Stimulated activated CD8-positive, alpha-beta memory T cell treated with anti-CD3 and anti-CD28 coated beads, Interleukin-15, amount 100 ng/mL, for 48 hours (primary cell): ENCODE data around the gene ITIH5.

ENCODE experiments used
- DNase-seq, 2 donors: peaks; one replicate each; pipeline ENCODE4 v3.0.0-alpha.2; 2020; ENCODE audit warnings: low read depth in 2 of 2

The ITIH5 gene

GRCh38 chr10:7626283-7626682 is 40.5 kb downstream of the ITIH5 start:
- no peak for DNase-seq

- no peak for DNase-seq
Measured at GRCh38 chr10:7625836-7626235, 40.9 kb downstream of the ITIH5 start.

GRCh38 chr10:7625009-7625408 is 41.8 kb downstream of the ITIH5 start:
- DNase-seq, result no peak

- DNase-seq, result no peak
Measured at GRCh38 chr10:7622969-7623368, 43.8 kb downstream of the ITIH5 start.

GRCh38 chr10:7618461-7618860 is 48.3 kb downstream of the ITIH5 start:
- no peak for DNase-seq

- DNase-seq, result no peak
Measured at GRCh38 chr10:7611909-7612308, 54.9 kb downstream of the ITIH5 start.

- no peak for DNase-seq
Measured at GRCh38 chr10:7610651-7611389, 55.9 kb downstream of the ITIH5 start.

- DNase-seq, result no peak
Measured at GRCh38 chr10:7610026-7610425, 56.7 kb downstream of the ITIH5 start.

- DNase-seq, result no peak
Measured at GRCh38 chr10:7609556-7609955, 57.2 kb downstream of the ITIH5 start.

- DNase-seq, result no peak
Measured at GRCh38 chr10:7608001-7608400, 58.8 kb downstream of the ITIH5 start.

- no peak for DNase-seq
Measured at GRCh38 chr10:7606951-7607404, 59.8 kb downstream of the ITIH5 start.

- no peak for DNase-seq
Measured at GRCh38 chr10:7605565-7606295, 61.0 kb downstream of the ITIH5 start.

- no peak for DNase-seq
Measured at GRCh38 chr10:7601023-7601656, 65.6 kb downstream of the ITIH5 start.

- DNase-seq, result no peak
Measured at GRCh38 chr10:7598771-7599170, 68.0 kb downstream of the ITIH5 start.

GRCh38 chr10:7596356-7596755 is 70.4 kb downstream of the ITIH5 start:
- DNase-seq, result no peak

- no peak for DNase-seq
Measured at GRCh38 chr10:7593905-7594304, 72.9 kb downstream of the ITIH5 start.

GRCh38 chr10:7593063-7593462 is 73.7 kb downstream of the ITIH5 start:
- no peak for DNase-seq

GRCh38 chr10:7592627-7593026 is 74.1 kb downstream of the ITIH5 start:
- no peak for DNase-seq

- no peak for DNase-seq
Measured at GRCh38 chr10:7590271-7590670, 76.5 kb downstream of the ITIH5 start.

GRCh38 chr10:7589748-7590147 is 77.0 kb downstream of the ITIH5 start:
- no peak for DNase-seq

GRCh38 chr10:7587865-7588188 is 78.9 kb downstream of the ITIH5 start:
- DNase-seq, result no peak

- no peak for DNase-seq
Measured at GRCh38 chr10:7587168-7587864, 79.5 kb downstream of the ITIH5 start.
